VCaP (cell line): Measurements from ENCODE around the gene MRO.

ENCODE experiments used
- H3K27ac ChIP-seq: fragments of 450-650 bp; 2 replicates; pipeline ENCODE4 v1.5.1; 2017
- TF ChIP-seq, protein P1 (sequence below): fragments of 450-650 bp; conservative IDR thresholded peaks from 2 replicates; pipeline ENCODE4 v1.5.1; 2017; ENCODE audit warnings: mild to moderate bottlenecking, moderate library complexity

MRO gene

DNA sequence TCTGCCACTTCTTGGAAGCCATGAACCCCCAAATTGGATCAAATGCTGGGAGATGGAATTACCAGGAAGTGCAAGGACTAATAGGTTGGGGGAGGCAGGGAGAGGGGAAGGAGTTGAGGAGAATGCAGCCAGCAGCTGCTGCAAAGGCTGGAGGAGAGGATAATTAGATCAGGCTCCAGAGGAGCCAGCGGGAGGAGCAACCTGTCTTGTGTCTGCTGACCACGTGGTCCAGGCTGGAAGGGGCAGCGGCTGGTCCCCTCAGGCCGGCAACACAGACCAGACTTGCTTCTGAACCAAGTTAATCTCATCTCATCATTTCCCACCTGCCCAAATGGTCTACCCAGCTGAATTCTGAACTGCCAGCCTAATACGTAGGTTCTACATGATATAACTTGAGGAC lies 68.3 kb downstream of the MRO start:
- H3K27ac ChIP-seq, result no peak overlapping the region

DNA sequence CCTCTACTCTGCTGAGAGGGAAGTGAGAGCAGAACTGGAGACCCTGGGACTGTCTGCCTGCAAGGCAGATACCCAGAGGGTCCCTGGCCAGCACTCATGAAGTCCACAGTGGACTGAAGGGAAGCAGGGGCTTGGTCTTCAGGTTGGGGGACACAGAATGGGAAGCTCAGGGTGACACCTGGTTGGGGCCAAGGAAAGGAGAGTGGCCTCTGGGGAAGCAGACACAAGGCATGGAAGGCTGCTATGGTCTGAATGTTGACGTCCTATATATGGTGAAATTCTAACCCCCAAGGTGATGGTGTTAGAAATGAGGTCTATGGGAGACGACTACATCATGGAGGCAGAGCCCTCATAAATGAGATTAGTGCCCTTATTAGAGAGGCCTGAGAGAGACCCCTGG lies 69.3 kb downstream of the MRO start:
- TF ChIP-seq, protein P1, sequence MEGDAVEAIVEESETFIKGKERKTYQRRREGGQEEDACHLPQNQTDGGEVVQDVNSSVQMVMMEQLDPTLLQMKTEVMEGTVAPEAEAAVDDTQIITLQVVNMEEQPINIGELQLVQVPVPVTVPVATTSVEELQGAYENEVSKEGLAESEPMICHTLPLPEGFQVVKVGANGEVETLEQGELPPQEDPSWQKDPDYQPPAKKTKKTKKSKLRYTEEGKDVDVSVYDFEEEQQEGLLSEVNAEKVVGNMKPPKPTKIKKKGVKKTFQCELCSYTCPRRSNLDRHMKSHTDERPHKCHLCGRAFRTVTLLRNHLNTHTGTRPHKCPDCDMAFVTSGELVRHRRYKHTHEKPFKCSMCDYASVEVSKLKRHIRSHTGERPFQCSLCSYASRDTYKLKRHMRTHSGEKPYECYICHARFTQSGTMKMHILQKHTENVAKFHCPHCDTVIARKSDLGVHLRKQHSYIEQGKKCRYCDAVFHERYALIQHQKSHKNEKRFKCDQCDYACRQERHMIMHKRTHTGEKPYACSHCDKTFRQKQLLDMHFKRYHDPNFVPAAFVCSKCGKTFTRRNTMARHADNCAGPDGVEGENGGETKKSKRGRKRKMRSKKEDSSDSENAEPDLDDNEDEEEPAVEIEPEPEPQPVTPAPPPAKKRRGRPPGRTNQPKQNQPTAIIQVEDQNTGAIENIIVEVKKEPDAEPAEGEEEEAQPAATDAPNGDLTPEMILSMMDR, result no peak
- H3K27ac ChIP-seq, result no peak overlapping the region

More for the DNA sequence above, 68.3 kb downstream of the MRO start:
- TF ChIP-seq, protein P1, result no peak

DNA sequence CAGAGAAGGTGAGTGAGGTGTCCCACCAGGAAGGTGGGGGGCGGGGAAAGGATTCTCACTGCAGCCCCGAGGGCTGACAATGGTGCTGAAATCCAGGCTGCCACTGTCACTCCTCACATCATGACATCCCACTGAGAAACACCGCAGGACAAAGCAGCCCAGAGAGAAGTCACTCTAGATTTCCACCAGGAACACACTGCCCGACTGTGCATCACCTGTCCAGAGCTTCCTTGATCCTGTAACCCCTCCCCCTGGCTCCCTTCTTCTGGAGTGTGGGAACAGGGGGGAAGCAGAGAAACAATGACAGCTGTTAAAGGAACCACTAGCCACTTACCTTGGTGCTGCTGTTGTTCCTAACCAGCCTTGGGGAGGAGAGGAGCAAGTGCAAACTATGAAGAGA lies 69.9 kb downstream of the MRO start:
- H3K27ac ChIP-seq, result no peak overlapping the region
- TF ChIP-seq, protein P1, result no peak

DNA sequence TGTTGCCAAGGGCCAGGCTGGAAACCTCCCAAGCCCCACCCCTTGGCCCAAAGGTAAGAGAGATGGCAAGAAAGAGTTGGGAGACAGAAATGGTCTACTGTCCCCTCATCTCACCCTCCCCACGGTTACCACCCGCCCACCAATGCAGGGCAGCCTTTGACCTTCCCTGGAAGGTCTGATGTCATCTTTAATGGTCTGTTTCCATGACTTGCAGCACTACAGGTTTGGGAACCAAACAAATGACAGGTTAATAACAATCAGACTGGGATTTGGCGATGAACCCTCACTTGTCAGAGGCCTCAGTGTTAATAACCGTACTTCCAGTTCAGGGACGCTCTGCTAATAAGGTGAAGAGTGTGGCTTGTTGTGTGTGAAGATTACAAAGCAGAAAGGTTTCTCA lies 70.4 kb downstream of the MRO start:
- TF ChIP-seq, protein P1, result no peak
- no peak overlapping the region for H3K27ac ChIP-seq

DNA sequence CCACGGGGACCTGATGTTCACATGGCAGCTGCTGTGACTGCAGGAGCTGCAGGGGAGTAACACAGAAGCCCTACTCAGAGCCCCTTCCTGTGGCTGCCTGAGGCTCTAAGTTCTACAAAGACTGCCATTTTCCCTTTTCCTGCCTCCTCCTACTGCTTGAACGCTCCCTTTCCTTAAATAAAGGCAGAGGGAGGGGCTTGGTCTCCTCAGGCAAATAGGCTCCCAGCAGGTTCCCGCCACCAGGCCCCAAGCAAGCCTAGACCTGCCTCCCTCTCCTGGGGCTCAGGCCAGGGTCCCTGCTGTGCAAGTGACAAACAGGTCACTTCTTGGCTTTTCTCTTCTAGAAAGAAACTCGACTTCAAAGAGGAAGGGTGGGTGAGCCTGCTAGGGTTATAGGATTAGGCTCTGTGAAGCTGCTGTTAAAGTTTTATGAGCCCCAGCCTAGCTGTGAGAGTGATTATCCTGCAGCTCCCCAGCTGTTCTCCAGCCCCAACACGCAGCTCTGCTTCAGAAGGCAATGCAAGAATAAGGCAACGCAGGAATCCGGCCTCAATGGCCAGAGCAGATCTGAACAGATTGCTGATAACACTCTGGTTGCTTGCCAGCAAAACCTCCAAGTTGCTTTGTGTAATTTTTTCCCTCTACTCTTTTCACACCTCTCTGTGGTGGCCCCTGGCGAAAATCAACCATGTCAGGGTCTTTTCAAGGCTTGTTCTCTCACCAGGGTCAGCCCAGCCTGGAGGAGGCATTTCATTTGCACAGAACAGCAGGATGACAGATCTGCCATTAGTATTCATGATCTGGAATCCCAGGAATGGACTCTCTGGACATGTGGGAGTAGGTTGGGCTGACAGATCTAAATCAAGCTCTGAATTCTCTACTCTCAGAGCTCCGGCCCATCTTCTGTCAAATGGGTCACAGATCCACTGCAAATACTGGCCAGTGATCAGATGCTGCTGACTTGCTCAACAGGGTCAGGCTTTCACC lies 71.3 kb downstream of the MRO start:
- no peak overlapping the region for H3K27ac ChIP-seq
- TF ChIP-seq, protein P1, result no peak

DNA sequence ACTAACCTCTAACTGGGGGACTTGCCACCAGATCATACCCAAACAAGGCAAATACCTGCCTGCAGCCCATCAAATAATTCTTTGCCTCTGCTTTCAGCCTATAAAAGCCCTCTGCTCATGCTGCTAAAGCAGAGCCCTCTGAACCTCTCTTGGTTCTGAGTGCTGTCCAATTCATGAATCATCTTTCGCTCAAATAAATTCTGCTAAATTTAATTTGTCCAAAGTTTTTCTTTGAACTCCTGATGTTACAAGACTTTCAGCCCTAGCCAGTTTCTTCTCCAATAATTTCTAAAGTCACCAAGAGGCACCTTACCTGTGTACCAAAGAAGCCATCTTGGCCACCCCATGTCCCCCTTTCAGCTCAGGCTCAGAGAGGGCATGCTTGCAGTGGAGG lies 72.0 kb downstream of the MRO start:
- no peak overlapping the region for H3K27ac ChIP-seq
- TF ChIP-seq, protein P1, result no peak

DNA sequence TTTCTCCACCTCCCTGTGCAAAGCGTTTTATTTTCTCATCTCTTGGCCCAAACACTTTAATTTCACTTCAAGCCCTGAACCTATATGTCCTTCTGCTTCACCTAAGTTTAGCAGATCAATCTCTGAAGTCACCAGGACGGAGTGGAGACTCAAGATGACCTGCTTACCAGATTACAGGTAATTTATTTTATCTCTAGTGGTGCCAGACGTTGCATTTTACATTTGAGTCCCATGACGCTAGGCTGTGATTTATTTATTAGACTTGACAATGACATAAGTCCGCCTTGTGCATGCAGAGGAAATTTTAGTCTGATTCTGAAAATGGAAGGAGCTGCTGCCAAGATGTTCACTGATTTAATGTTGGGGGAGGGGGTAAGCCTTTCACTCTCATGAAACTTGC lies 73.9 kb downstream of the MRO start:
- TF ChIP-seq, protein P1, result no peak
- H3K27ac ChIP-seq, result no peak overlapping the region
